ENCODE data around the gene SERPINB1.
"Not testable (repeated sequence)": the region's sequence is repeated elsewhere in the genome, so short reads cannot be mapped to it uniquely, and the experiment has no call there.

The SERPINB1 gene

GRCh38 chr6:2819115-2819514 lies 22.5 kb downstream of the SERPINB1 start:
- Mint-ChIP-seq H3K27ac (peak overlapping the region in 1 of 2 donors; percentile 22), H3K9me3 (peaks cover 20 to 26% of the 10 kb centered on the region in 2 donors), H3K4me1 (peaks cover 25% of the 10 kb centered on the region), H3K27me3 (peaks cover 8% of the 10 kb centered on the region), H3K4me3 (no peak overlapping the region)
- no peak for ATAC-seq
- no peak for DNase-seq

GRCh38 chr6:2818593-2818992 lies 23.1 kb downstream of the SERPINB1 start:
- peak; percentile 43 for ATAC-seq
- Mint-ChIP-seq H3K4me3 (no peak overlapping the region), H3K27ac (peak overlapping the region; percentile 19 to 22)

GRCh38 chr6:2817903-2818443 lies 23.7 kb downstream of the SERPINB1 start:
- Mint-ChIP-seq H3K27ac (peak overlapping the region in 1 of 2 donors; percentile 19), H3K9me3 (peaks cover 20 to 26% of the 10 kb centered on the region in 2 donors)
- no peak for DNase-seq

More at GRCh38 chr6:2818593-2818992, 23.1 kb downstream of the SERPINB1 start:
- no peak for DNase-seq
- Mint-ChIP-seq H3K27me3 (peaks cover 8% of the 10 kb centered on the region), H3K9me3 (peaks cover 20 to 26% of the 10 kb centered on the region in 2 donors), H3K4me1 (peaks cover 25% of the 10 kb centered on the region)

GRCh38 chr6:2816158-2816557 lies 25.5 kb downstream of the SERPINB1 start:
- Mint-ChIP-seq H3K27me3 (no peaks in the 10 kb centered on the region), H3K9me3 (peaks cover 20 to 33% of the 10 kb centered on the region in 2 donors), H3K4me1 (peaks cover 25% of the 10 kb centered on the region), H3K27ac (no peak overlapping the region), H3K4me3 (no peak overlapping the region)
- DNase-seq, result no peak
- no peak for ATAC-seq

More at GRCh38 chr6:2817903-2818443, 23.7 kb downstream of the SERPINB1 start:
- no peak overlapping the region for H3K4me3 Mint-ChIP-seq
- ATAC-seq, result peak; percentile 69
- peaks cover 25% of the 10 kb centered on the region for H3K4me1 Mint-ChIP-seq
- H3K27me3 Mint-ChIP-seq, result peaks cover 8% of the 10 kb centered on the region

- no peaks in the 10 kb centered on the region for H3K27me3 Mint-ChIP-seq
- no peak overlapping the region for H3K27ac Mint-ChIP-seq
- no peak for ATAC-seq
- DNase-seq, result no peak
- peaks cover 28% of the 10 kb centered on the region for H3K4me1 Mint-ChIP-seq
- peaks cover 20 to 33% of the 10 kb centered on the region in 2 donors for H3K9me3 Mint-ChIP-seq
- no peak overlapping the region for H3K4me3 Mint-ChIP-seq
Measured at GRCh38 chr6:2812695-2813094, 29.0 kb downstream of the SERPINB1 start.

- no peak for DNase-seq
- peak; percentile 94 for ATAC-seq
- Mint-ChIP-seq H3K27me3 (no peaks in the 10 kb centered on the region), H3K4me1 (peaks cover 28% of the 10 kb centered on the region), H3K9me3 (peaks cover 3 to 9% of the 10 kb centered on the region in 2 donors), H3K4me3 (no peak overlapping the region), H3K27ac (no peak overlapping the region)
Measured at GRCh38 chr6:2810092-2810671, 31.5 kb downstream of the SERPINB1 start.

GRCh38 chr6:2809015-2809414 lies 32.6 kb downstream of the SERPINB1 start:
- DNase-seq, result no peak
- ATAC-seq, result no peak
- H3K27ac Mint-ChIP-seq, result no peak overlapping the region
- H3K4me1 Mint-ChIP-seq, result peaks cover 28% of the 10 kb centered on the region
- no peak overlapping the region for H3K4me3 Mint-ChIP-seq
- no peaks in the 10 kb centered on the region for H3K27me3 Mint-ChIP-seq
- H3K9me3 Mint-ChIP-seq, result peaks cover 0 to 7% of the 10 kb centered on the region in 2 donors

- no peak for ATAC-seq
- H3K9me3 Mint-ChIP-seq, result peaks cover 0 to 7% of the 10 kb centered on the region in 2 donors
- peaks cover 28% of the 10 kb centered on the region for H3K4me1 Mint-ChIP-seq
- no peak overlapping the region for H3K4me3 Mint-ChIP-seq
- H3K27me3 Mint-ChIP-seq, result no peaks in the 10 kb centered on the region
- H3K27ac Mint-ChIP-seq, result no peak overlapping the region
- no peak for DNase-seq
Measured at GRCh38 chr6:2807342-2808090, 34.1 kb downstream of the SERPINB1 start.

- no peaks in the 10 kb centered on the region for H3K27me3 Mint-ChIP-seq
- ATAC-seq, result no peak
- no peak overlapping the region for H3K27ac Mint-ChIP-seq
- DNase-seq, result no peak
- no peak overlapping the region for H3K4me3 Mint-ChIP-seq
- peaks cover 28% of the 10 kb centered on the region for H3K4me1 Mint-ChIP-seq
- H3K9me3 Mint-ChIP-seq, result no peaks in the 10 kb centered on the region
Measured at GRCh38 chr6:2806644-2807043, 35.0 kb downstream of the SERPINB1 start.

- Mint-ChIP-seq H3K9me3 (no peaks in the 10 kb centered on the region), H3K27me3 (no peaks in the 10 kb centered on the region), H3K4me1 (peaks cover 25% of the 10 kb centered on the region), H3K4me3 (no peak overlapping the region), H3K27ac (no peak overlapping the region)
- ATAC-seq, result no peak
- DNase-seq, result no peak
Measured at GRCh38 chr6:2805031-2805430, 36.6 kb downstream of the SERPINB1 start.

- DNase-seq, result no peak
- Mint-ChIP-seq H3K27me3 (no peaks in the 10 kb centered on the region), H3K4me1 (peaks cover 25% of the 10 kb centered on the region), H3K4me3 (no peak overlapping the region), H3K9me3 (no peaks in the 10 kb centered on the region), H3K27ac (peak overlapping the region in 1 of 2 donors; percentile 45)
- ATAC-seq, result no peak
Measured at GRCh38 chr6:2804516-2804915, 37.1 kb downstream of the SERPINB1 start.

- DNase-seq (no peak), ATAC-seq (no peak)
- Mint-ChIP-seq H3K27ac (no peak overlapping the region), H3K27me3 (no peaks in the 10 kb centered on the region), H3K4me3 (no peak overlapping the region), H3K9me3 (no peaks in the 10 kb centered on the region), H3K4me1 (peaks cover 27% of the 10 kb centered on the region)
Measured at GRCh38 chr6:2803731-2804429, 37.8 kb downstream of the SERPINB1 start.

- H3K9me3 Mint-ChIP-seq, result no peaks in the 10 kb centered on the region
- no peaks in the 10 kb centered on the region for H3K27me3 Mint-ChIP-seq
- no peak for ATAC-seq
- DNase-seq, result no peak
- peaks cover 37% of the 10 kb centered on the region for H3K4me1 Mint-ChIP-seq
- H3K4me3 Mint-ChIP-seq, result no peak overlapping the region
- no peak overlapping the region for H3K27ac Mint-ChIP-seq
Measured at GRCh38 chr6:2802521-2803060, 39.1 kb downstream of the SERPINB1 start.

GRCh38 chr6:2801687-2802086 lies 40.0 kb downstream of the SERPINB1 start:
- peaks cover 43% of the 10 kb centered on the region for H3K4me1 Mint-ChIP-seq
- not testable (repeated sequence) for ATAC-seq, DNase-seq, H3K27ac Mint-ChIP-seq, H3K9me3 Mint-ChIP-seq, H3K27me3 Mint-ChIP-seq, H3K4me3 Mint-ChIP-seq

GRCh38 chr6:2800552-2801316 lies 40.9 kb downstream of the SERPINB1 start:
- no peak for DNase-seq
- no peaks in the 10 kb centered on the region for H3K27me3 Mint-ChIP-seq
- H3K4me1 Mint-ChIP-seq, result peaks cover 41% of the 10 kb centered on the region
- H3K9me3 Mint-ChIP-seq, result no peaks in the 10 kb centered on the region
- no peak for ATAC-seq
- H3K4me3 Mint-ChIP-seq, result no peak overlapping the region
- no peak overlapping the region for H3K27ac Mint-ChIP-seq

Data from stimulated activated naive CD8-positive, alpha-beta T cell treated with anti-CD3 and anti-CD28 coated beads, Interleukin-15, amount 100 ng/mL, for 72 hours (primary cell).